GM12891 (cell line): Measurements from ENCODE around the gene SERTAD3.

Experiments
- POLR2A ChIP-seq: IDR thresholded peaks from 2 replicates; pipeline ENCODE4 v1.6.1; 2011; ENCODE audit warnings: low read depth, low read length, control low read depth
- POLR2AphosphoS5 ChIP-seq: IDR thresholded peaks from 2 replicates; pipeline ENCODE4 v1.6.1; 2011; ENCODE audit warnings: low read depth, low read length, control low read depth
- TAF1 ChIP-seq: IDR thresholded peaks from 2 replicates; pipeline ENCODE4 v1.6.1; 2011; ENCODE audit warnings: low read depth, low read length, control low read depth

DNA sequence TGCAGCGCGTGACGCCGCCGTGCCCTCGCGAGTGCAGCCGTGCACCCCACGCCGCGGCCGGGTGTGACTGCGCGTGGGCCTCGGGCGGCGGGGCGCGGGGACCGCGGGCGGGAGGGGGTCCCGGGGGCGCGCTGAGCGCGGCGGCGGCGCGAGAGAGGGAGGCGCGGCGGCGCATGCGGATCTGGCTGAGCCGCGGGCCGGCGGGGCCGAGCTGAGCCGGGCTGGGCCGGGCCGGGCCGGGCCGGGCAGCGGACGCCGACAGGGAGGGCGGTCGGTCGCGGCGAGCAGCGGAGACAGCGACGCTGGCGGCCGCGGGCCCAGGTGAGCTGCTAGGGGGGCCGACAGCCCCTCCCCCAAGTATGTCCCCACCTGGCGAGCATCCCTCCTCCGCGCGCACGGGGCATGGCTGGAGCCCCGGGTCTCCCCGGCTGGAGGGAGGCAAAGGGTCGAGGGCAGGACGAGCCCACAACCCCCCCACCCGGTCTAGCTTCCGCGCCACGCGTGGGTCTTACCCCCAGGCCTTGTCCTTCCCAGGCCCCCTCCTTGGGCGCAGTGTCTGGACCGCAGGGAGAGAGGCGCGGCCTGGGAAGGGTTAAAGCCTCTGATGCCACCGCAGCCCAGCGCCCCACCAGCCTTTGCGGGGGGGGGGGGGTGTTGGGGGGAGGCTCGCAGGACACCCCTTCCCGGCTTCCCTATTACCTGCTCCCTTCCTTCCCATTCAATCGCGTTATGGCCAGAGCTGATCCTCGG lies 23.0 kb upstream of the SERTAD3 start, which contains the start of gene SPTBN4:
- TF ChIP-seq TAF1 = no peak
- no peak for TF ChIP-seq POLR2AphosphoS5
- no peak for TF ChIP-seq POLR2A
